Activated CD4-positive, alpha-beta T cell treated with anti-CD3 and anti-CD28 coated beads, Interleukin-2, amount 10 ng/mL, durations not matched to agents 7 days and 5 days (primary cell): ENCODE results near the gene MYBPC3. TPM values are rescaled to one million over a fixed set of nuclear protein-coding genes. Genes with fewer than 3 reads are reported as not detected.
A peak's percentile ranks its signal among the peaks of the same experiment; 100 is the strongest.
"Not testable (repeated sequence)": the region's sequence is repeated elsewhere in the genome, so short reads cannot be mapped to it uniquely, and the experiment has no call there.

ENCODE experiments used
- CTCF ChIA-PET: fragments of 350-600 bp; sonication (Branson Sonifier 250); formaldehyde crosslinking; loops from one replicate; lab custom pipeline; 2021; ENCODE audit warnings: antibody characterized with exemption; lab: Charles Lee
- POLR2A ChIA-PET: fragments of 350-600 bp; sonication (Branson Sonifier 250); formaldehyde crosslinking; loops from one replicate; lab custom pipeline; 2021; ENCODE audit warnings: antibody characterized with exemption; lab: Charles Lee
- DNase-seq: peaks from one replicate; pipeline ENCODE4 v3.0.0-alpha.2; 2020
- H3K27ac Mint-ChIP-seq: one replicate; pipeline ENCODE4 v1.8.0; 2021; ENCODE audit warnings: mild to moderate bottlenecking, moderate library complexity, mixed read lengths
- H3K27me3 Mint-ChIP-seq: one replicate; pipeline ENCODE4 v1.8.0; 2021; ENCODE audit warnings: mixed read lengths
- H3K36me3 Mint-ChIP-seq: one replicate; pipeline ENCODE4 v1.8.0; 2021; ENCODE audit warnings: low read depth, mixed read lengths
- H3K4me1 Mint-ChIP-seq: one replicate; pipeline ENCODE4 v1.8.0; 2021; ENCODE audit warnings: mixed read lengths
- H3K4me3 Mint-ChIP-seq: one replicate; pipeline ENCODE4 v1.8.0; 2021; ENCODE audit warnings: mild to moderate bottlenecking, moderate library complexity, mixed read lengths
- H3K9me3 Mint-ChIP-seq: one replicate; pipeline ENCODE4 v1.8.0; 2021; ENCODE audit warnings: mixed read lengths
- total RNA-seq, 2 experiments: library from RNA; stranded (reverse); gene quantifications; one replicate each; pipeline ENCODE4 v1.2.3, GENCODE V29; 2021

Gene MYBPC3
- total RNA-seq, 2 experiments from 2014 or later, result not detected

DNA sequence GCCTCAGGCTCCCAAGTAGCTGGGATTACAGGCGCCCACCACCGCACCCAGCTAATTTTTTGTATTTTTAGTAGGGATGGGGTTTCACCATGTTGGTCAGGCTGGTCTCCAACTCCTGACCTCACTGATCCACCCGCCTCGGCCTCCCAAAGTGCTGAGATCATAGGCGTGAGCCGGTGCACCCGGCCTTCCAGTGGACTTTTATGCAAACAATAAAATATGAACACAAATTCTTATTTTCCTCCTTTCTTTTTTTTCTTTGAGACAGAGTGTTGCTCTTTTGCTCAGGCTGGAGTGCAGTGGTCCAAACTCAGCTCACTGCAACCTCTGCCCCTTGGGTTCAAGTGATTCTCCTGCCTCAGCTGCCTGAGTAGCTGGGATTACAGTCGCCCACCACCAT lies 36.0 kb downstream of the MYBPC3 start:
- POLR2A ChIA-PET, H3K9me3 Mint-ChIP-seq, H3K27ac Mint-ChIP-seq, H3K27me3 Mint-ChIP-seq, H3K4me1 Mint-ChIP-seq, H3K4me3 Mint-ChIP-seq, DNase-seq: not testable (repeated sequence)
- H3K36me3 Mint-ChIP-seq, result peaks cover 50% of the 10 kb centered on the region
- CTCF ChIA-PET, result interaction anchor here (0.5 kb wide), 1 partner anchor 582 kb away, joined by 3 read pairs; no protein-coding TSS in a partner anchor

DNA sequence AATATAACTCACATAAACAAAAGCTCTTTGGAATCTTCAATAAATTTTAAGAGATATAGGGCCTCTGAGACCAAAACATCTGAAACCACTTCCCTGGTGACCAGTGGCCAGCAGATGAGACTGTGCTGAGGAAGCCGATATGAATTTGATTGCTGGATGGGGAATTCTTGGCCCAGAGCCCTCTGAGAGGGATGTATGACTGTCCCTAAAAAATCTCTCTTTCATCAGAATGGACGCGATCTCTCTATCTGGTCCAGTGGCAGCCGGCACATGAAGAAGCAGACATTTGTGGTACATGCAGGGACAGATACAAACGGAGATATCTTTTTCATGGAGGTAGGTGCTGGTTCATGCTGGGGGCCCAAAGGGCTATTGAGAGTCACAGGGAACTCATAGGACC lies 37.5 kb downstream of the MYBPC3 start:
- Mint-ChIP-seq H3K9me3 (no peaks in the 10 kb centered on the region), H3K27me3 (no peaks in the 10 kb centered on the region), H3K36me3 (peaks cover 53% of the 10 kb centered on the region), H3K4me3 (no peak overlapping the region), H3K27ac (no peak overlapping the region), H3K4me1 (peaks cover 7% of the 10 kb centered on the region)
- POLR2A ChIA-PET, result no interaction called here
- CTCF ChIA-PET, result no interaction called here
- no peak for DNase-seq

DNA sequence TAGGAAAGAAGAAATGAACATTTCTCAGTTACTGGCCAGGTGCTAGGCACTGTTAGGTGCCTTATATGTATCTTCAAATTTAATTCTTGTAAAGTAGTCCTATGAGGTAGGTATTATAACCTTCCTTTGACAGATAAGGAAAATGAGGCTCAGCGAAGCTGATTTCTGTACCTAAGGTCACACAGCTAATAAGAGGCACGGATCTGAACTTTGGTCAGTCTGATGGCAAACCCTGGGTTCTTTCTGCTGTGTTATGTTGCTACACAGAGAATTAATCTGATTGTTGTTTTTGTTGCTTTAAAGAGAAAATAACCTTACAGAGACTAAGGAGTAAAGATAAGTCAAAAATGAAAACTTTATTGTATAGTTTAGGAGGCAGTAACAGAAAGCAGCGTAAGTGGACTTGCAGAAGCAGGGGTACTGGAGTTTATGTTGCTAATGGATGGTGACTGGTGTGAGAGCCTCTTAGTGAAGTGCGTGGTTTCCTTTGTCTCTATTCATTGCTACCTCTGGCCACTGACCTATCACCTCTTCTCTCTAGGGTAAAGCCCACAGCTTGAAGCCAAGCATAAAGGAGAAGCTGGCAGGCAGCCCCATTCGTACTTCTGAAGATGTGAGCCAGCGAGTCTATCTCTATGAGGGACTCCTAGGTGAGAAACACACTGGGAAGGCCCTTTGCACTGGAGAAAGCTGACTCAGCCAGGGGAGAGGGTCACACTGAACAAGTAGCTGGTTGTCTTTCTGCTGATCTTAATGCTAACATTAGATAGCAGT lies 44.3 kb downstream of the MYBPC3 start:
- Mint-ChIP-seq H3K27ac (peak overlapping the region; percentile 13), H3K36me3 (peaks cover 60% of the 10 kb centered on the region), H3K27me3 (no peaks in the 10 kb centered on the region), H3K4me1 (no peaks in the 10 kb centered on the region), H3K4me3 (no peak overlapping the region), H3K9me3 (peaks cover 4% of the 10 kb centered on the region)
- CTCF ChIA-PET, result interaction anchor here (0.6 kb wide), 1 partner anchor 101 kb away, joined by 4 read pairs; no protein-coding TSS in a partner anchor
- no peak for DNase-seq
- POLR2A ChIA-PET, result no interaction called here

DNA sequence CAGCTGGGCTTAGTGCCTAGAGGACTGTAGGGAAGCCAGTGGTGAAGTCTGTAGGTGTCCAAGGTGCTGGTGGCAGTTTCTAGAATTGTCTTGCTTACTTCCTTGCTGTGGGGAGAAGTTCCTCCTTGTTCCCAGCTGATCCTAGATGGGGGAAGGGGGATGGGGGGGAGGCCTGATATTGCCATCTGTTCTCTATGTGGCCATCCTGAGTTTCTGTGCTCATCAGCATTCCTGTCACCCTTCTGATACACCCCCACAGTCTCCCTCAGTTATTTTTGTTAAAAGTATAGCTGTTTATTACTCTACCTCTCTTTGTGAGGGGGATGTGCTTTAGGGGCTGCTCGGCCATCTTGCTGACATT lies 46.0 kb downstream of the MYBPC3 start:
- POLR2A ChIA-PET, result no interaction called here
- H3K4me3 Mint-ChIP-seq, result no peak overlapping the region
- no peaks in the 10 kb centered on the region for H3K27me3 Mint-ChIP-seq
- H3K27ac Mint-ChIP-seq, result no peak overlapping the region
- peaks cover 67% of the 10 kb centered on the region for H3K36me3 Mint-ChIP-seq
- peaks cover 14% of the 10 kb centered on the region for H3K9me3 Mint-ChIP-seq
- no peak for DNase-seq
- H3K4me1 Mint-ChIP-seq, result peaks cover 10% of the 10 kb centered on the region
- CTCF ChIA-PET, result interaction anchor here (0.7 to 1.1 kb wide), 2 partner anchors 48 to 63 kb away, joined by 3 to 5 read pairs; no protein-coding TSS in a partner anchor

DNA sequence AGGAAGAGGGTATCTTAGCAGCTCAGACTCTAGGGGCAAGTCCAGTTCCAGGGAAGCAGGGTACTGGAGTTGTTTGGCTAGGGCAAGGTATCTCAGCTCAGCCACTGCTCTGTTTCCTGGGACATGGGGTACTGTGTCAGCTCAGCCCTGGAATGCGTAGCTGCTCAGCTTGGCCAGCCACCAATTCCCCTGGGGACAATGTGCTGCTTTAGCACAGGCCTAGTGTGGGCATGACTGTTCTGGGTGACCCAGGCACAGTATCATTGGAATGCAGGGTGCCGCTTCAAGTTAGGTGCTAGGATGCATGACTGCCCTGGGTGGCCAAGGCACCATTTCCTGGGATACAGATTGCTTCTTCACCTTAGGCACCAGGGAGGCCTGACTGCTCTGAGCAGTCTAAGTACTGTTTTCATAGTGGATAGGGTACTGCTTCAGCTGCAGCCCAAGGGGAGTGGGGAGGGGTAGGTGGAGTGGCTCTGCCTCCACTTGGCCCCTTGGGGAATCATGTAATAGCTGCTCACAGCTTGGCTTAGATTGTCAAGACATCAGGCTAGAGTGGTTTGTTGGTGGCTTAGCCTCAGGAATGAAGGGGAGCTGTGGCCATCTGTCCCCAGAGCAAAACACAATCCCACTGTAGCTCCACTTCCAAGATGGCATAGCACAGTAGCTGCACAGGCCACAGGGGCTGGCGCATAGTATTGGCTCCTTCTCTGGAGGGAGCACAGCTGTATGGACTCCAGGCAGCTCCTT lies 46.6 kb downstream of the MYBPC3 start:
- no peak for DNase-seq
- H3K36me3 Mint-ChIP-seq, result peaks cover 66% of the 10 kb centered on the region
- H3K4me1 Mint-ChIP-seq, result peaks cover 10% of the 10 kb centered on the region
- H3K27me3 Mint-ChIP-seq, result no peaks in the 10 kb centered on the region
- POLR2A ChIA-PET, result no interaction called here
- CTCF ChIA-PET, result interaction anchor here (0.7 to 1.2 kb wide), 3 partner anchors 33 to 63 kb away, joined by 3 to 5 read pairs (median 3); no protein-coding TSS in a partner anchor
- peaks cover 16% of the 10 kb centered on the region for H3K9me3 Mint-ChIP-seq
- no peak overlapping the region for H3K4me3 Mint-ChIP-seq
- H3K27ac Mint-ChIP-seq, result no peak overlapping the region

DNA sequence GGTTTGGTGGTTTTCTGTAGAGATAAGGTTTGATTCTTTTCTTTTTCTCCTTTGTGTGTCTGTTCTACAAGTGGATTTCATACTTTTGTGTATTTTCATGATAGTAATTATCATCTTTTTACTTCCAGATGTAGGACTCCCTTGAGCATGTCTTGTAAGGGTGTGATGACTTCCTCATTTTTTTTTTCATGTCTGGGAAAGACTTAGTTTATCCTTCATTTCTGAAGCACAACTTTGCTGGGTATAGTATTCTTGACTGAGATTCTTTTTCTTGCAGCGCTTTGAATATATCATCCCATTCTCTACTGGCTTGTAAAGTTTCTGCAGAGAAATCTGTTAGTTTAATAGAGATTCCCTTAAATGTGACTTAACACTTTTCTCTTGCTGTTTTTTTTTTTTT lies 49.6 kb downstream of the MYBPC3 start:
- CTCF ChIA-PET, result no interaction called here
- no peak overlapping the region for H3K4me3 Mint-ChIP-seq
- POLR2A ChIA-PET, result no interaction called here

DNA sequence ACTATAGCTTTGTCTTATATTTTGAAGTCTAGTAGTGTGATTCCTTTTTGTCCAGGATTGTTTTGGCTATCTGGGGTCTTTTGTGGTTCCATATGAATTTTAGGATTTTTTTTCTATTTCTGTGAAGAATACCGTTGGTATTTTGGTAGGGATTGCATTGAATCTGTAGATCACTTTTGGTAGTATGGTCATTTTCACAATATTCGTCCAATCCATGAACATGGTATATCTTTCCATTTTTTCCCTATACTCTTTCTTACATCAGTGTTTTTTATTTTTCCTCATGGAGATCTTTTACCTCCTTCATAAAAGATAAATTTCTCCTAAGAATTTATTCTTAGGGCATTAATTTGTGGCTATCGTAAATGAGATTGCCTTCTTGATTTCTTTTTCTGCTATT lies 53.4 kb downstream of the MYBPC3 start:
- ChIA-PET CTCF (interaction anchor here (0.6 kb wide), 1 partner anchor 9 kb away, joined by 3 read pairs; no protein-coding TSS in a partner anchor), POLR2A (no interaction called here)
- no peak overlapping the region for H3K4me3 Mint-ChIP-seq
- peaks cover 24% of the 10 kb centered on the region for H3K9me3 Mint-ChIP-seq
- peaks cover 88% of the 10 kb centered on the region for H3K36me3 Mint-ChIP-seq
- no peaks in the 10 kb centered on the region for H3K27me3 Mint-ChIP-seq
- no peak overlapping the region for H3K27ac Mint-ChIP-seq
- DNase-seq, result no peak
- peaks cover 14% of the 10 kb centered on the region for H3K4me1 Mint-ChIP-seq

More for the DNA sequence above, 49.6 kb downstream of the MYBPC3 start:
- no peak for DNase-seq
- H3K27ac Mint-ChIP-seq, result no peak overlapping the region
- H3K36me3 Mint-ChIP-seq, result peaks cover 75% of the 10 kb centered on the region
- H3K4me1 Mint-ChIP-seq, result peaks cover 14% of the 10 kb centered on the region
- peaks cover 24% of the 10 kb centered on the region for H3K9me3 Mint-ChIP-seq
- H3K27me3 Mint-ChIP-seq, result no peaks in the 10 kb centered on the region

DNA sequence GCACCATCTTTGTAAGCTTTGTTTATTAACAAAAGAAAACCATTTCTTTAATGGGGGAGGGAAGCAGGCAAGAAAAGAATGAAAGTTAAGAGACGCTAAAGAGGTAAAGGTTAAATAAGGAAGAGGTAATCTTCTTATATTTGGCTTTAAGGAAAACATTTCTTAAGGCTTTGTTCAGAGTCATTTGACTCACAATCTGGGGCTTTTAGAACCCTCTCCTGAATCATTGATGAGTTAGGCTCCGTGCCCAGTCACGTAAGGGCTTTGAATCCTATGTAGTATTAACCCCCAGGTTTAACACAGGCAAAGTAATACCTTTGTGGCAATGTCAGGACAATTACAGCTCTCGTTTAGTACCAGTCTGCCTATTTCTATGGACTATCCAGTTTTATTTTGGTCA lies 56.5 kb downstream of the MYBPC3 start:
- Mint-ChIP-seq H3K27me3 (no peaks in the 10 kb centered on the region), H3K4me1 (peaks cover 4% of the 10 kb centered on the region), H3K4me3 (no peak overlapping the region), H3K36me3 (peaks cover 74% of the 10 kb centered on the region), H3K9me3 (peaks cover 8% of the 10 kb centered on the region), H3K27ac (no peak overlapping the region)
- DNase-seq, result no peak
- POLR2A ChIA-PET, result no interaction called here
- CTCF ChIA-PET, result no interaction called here

DNA sequence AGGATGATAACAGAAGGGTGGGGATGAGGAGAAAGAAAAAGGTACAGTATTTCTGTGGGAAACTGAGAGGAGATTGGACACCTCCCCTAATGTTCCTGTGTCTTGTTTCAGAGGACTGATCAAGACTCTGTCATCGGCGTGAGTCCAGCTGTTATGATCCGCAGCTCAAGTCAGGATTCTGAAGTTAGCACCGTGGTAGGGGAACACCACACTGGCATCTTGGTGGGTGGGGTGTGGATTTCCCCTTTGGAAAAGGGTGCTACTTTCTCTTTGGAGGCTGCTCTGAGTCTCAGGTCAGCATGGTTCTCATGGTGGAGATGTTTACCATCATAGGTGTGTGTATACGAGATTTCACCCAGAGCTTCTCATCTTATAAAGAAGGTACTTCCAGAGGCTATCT lies 57.1 kb downstream of the MYBPC3 start:
- Mint-ChIP-seq H3K36me3 (peaks cover 74% of the 10 kb centered on the region), H3K27me3 (no peaks in the 10 kb centered on the region), H3K9me3 (peaks cover 6% of the 10 kb centered on the region), H3K4me1 (peaks cover 1% of the 10 kb centered on the region), H3K27ac (no peak overlapping the region), H3K4me3 (no peak overlapping the region)
- POLR2A ChIA-PET, result no interaction called here
- no peak for DNase-seq
- CTCF ChIA-PET, result interaction anchor here (0.6 kb wide), 1 partner anchor 66 kb away, joined by 3 read pairs; no protein-coding TSS in a partner anchor

DNA sequence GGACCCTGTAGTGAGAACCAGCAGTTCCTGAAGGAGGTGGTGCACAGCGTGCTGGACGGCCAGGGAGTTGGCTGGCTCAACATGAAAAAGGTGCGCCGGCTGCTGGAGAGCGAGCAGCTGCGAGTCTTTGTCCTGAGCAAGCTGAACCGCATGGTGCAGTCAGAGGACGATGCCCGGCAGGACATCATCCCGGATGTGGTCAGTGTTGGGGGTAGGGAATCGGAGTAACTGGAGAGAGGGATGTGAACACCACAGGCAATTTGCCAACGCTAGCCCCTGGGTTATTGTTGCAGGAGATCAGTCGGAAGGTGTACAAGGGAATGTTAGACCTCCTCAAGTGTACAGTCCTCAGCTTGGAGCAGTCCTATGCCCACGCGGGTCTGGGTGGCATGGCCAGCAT lies 62.6 kb downstream of the MYBPC3 start:
- Mint-ChIP-seq H3K9me3 (no peaks in the 10 kb centered on the region), H3K27ac (no peak overlapping the region), H3K4me3 (no peak overlapping the region), H3K4me1 (no peaks in the 10 kb centered on the region), H3K27me3 (no peaks in the 10 kb centered on the region), H3K36me3 (peaks cover 70% of the 10 kb centered on the region)
- no peak for DNase-seq
- ChIA-PET POLR2A (interaction anchor here (0.6 kb wide), 1 partner anchor 41 kb away, joined by 3 read pairs; the partner anchor contains the start of gene ACP2), CTCF (interaction anchor here (0.6 to 2.8 kb wide), 2 partner anchors 9 to 14 kb away, joined by 3 to 10 read pairs; no protein-coding TSS in a partner anchor)

DNA sequence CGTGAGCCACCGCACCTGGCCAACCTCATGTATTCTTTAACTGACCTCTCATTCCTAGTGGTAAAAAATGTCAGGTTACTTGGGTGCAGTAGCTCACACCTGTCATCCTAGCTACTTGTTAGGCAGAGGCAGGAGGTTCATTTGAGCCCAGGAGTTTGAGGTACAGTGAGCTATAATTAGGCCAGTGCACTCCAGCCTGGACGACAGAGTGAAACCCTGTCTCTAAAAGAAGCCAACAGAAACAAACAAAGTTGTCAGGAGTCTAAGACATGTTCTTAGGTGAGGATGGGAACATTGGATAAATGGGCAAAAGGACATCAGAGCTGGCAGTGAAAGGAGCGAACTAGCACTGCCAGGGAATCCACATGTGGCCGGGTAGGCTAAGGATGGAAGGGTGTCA lies 64.4 kb downstream of the MYBPC3 start:
- no peak overlapping the region for H3K27ac Mint-ChIP-seq
- H3K4me3 Mint-ChIP-seq, result no peak overlapping the region

DNA sequence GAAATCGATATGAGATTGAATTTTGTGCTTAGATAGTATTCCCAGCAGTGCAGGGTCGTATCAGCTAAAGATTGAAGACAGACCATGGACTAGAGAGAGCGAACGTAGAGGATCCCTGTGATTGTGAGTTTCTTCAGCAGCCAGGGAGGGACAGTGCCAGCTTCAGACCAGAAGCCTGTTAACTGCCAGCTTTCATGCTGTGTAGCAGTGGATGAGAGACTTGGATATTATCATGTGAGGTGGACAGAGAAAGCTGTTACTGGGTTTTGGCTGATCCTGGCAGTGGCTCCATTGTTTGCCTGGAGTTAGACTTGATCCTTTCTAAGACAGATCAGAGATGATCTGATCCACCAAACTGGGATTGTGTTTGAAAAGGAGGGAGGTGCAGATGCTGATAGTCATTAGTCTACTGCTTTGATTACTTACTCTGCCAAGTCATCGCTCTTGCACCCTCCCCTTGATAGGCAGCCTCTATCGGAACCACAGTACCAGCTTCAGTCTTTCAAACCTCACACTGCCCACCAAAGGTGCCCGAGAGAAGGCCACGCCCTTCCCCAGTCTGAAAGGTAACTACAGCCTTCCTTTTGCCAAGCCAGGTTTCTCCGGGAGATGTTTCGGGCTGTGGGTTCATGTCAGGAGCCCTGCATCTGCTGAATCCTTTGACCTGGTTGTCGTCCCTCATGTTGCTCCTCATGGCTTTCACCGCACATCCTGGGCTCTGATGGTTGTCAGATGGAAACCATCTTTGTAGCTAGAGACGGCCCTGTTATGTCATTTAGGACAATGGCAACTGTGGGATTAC lies 66.3 kb downstream of the MYBPC3 start:
- ChIA-PET CTCF (interaction anchor here (3.0 kb wide), 1 partner anchor 15 kb away, joined by 9 read pairs; no protein-coding TSS in a partner anchor), POLR2A (no interaction called here)

More for the DNA sequence above, 64.4 kb downstream of the MYBPC3 start:
- Mint-ChIP-seq H3K36me3 (peaks cover 82% of the 10 kb centered on the region), H3K27me3 (no peaks in the 10 kb centered on the region), H3K4me1 (no peaks in the 10 kb centered on the region), H3K9me3 (no peaks in the 10 kb centered on the region)
- no peak for DNase-seq
- ChIA-PET CTCF (interaction anchor here (0.6 to 2.8 kb wide), 4 partner anchors 12 to 197 kb away, joined by 3 to 10 read pairs (median 4); no protein-coding TSS in a partner anchor), POLR2A (no interaction called here)

More for the DNA sequence above, 66.3 kb downstream of the MYBPC3 start:
- Mint-ChIP-seq H3K36me3 (peaks cover 78% of the 10 kb centered on the region), H3K27me3 (no peaks in the 10 kb centered on the region), H3K4me1 (no peaks in the 10 kb centered on the region), H3K4me3 (no peak overlapping the region), H3K9me3 (no peaks in the 10 kb centered on the region), H3K27ac (no peak overlapping the region)
- DNase-seq, result no peak
